HepG2 (cell line): ENCODE measurements around the gene C1orf159. TPM values are rescaled to one million over a fixed set of nuclear protein-coding genes. Genes with fewer than 3 reads are reported as not detected.

ENCODE experiments used
- ARNTL ChIP-seq: sonication (generic); formaldehyde crosslinking; IDR thresholded peaks from 2 replicates; pipeline ENCODE4 v1.4.0; 2020; ENCODE audit warnings: mild to moderate bottlenecking, missing genetic modification reagents
- DR1 ChIP-seq: sonication (generic); formaldehyde crosslinking; IDR thresholded peaks from 2 replicates; pipeline ENCODE4 v1.8.0; 2021; ENCODE audit warnings: mild to moderate bottlenecking, missing genetic modification reagents, inconsistent platforms
- FOXC1 ChIP-seq: sonication (generic); formaldehyde crosslinking; IDR thresholded peaks from 2 replicates; pipeline ENCODE4 v1.8.0; 2022; ENCODE audit warnings: mild to moderate bottlenecking, missing genetic modification reagents, borderline replicate concordance
- HCFC1 ChIP-seq: fragments of 150-350 bp; IDR thresholded peaks from 2 replicates; pipeline ENCODE4 v1.6.1; 2014; ENCODE audit warnings: low read depth, low read length
- MED13 ChIP-seq: sonication (generic); formaldehyde crosslinking; IDR thresholded peaks from 2 replicates; pipeline ENCODE4 v1.5.0; 2020; ENCODE audit warnings: missing genetic modification reagents
- MTA1 ChIP-seq: sonication (generic); formaldehyde crosslinking; IDR thresholded peaks from 2 replicates; pipeline ENCODE4 v1.4.0; 2020; ENCODE audit warnings: missing genetic modification reagents, mild to moderate bottlenecking, borderline replicate concordance
- PHF21A ChIP-seq: sonication (generic); formaldehyde crosslinking; IDR thresholded peaks from 2 replicates; pipeline ENCODE4 v1.5.0; 2020; ENCODE audit warnings: mild to moderate bottlenecking, missing genetic modification reagents
- PPARG ChIP-seq: conservative IDR thresholded peaks from 2 replicates; pipeline ENCODE4 v1.6.1; 2016; ENCODE audit warnings: missing biosample characterization, missing genetic modification reagents
- SATB2 ChIP-seq: sonication (generic); formaldehyde crosslinking; IDR thresholded peaks from 2 replicates; pipeline ENCODE4 v1.5.0; 2020; ENCODE audit warnings: missing genetic modification reagents
- SIX4 ChIP-seq: sonication (generic); formaldehyde crosslinking; IDR thresholded peaks from 2 replicates; pipeline ENCODE4 v1.4.0; 2020; ENCODE audit warnings: missing genetic modification reagents
- TAF1 ChIP-seq: sonication (generic); formaldehyde crosslinking; IDR thresholded peaks from 2 replicates; pipeline ENCODE4 v1.4.0; 2020; ENCODE audit warnings: missing genetic modification reagents
- ZBTB40 ChIP-seq, 2 experiments: fragments of 450-650 bp in 1 of 2; sonication (generic) in 1 of 2; formaldehyde crosslinking in 1 of 2; IDR thresholded peaks; 2 replicates each; pipeline versions ENCODE4 v1.6.1 to v1.8.0; 2016 to 2022; ENCODE audit warnings: antibody characterized with exemption in 1 of 2, mild to moderate bottlenecking in 1 of 2, missing genetic modification reagents in 1 of 2
- ZBTB7A ChIP-seq: sonication (generic); formaldehyde crosslinking; IDR thresholded peaks from 2 replicates; pipeline ENCODE4 v1.8.0; 2022; ENCODE audit warnings: mild to moderate bottlenecking, missing genetic modification reagents
- ZMAT3 ChIP-seq: sonication (generic); formaldehyde crosslinking; conservative IDR thresholded peaks from 2 replicates; pipeline ENCODE4 v1.7.0; 2021; ENCODE audit warnings: missing genetic modification reagents
- ZNF275 ChIP-seq: sonication (generic); formaldehyde crosslinking; IDR thresholded peaks from 2 replicates; pipeline ENCODE4 v1.8.0; 2022; ENCODE audit warnings: missing genetic modification reagents, mild to moderate bottlenecking, inconsistent platforms, borderline replicate concordance
- ZNF337 ChIP-seq: sonication (generic); formaldehyde crosslinking; IDR thresholded peaks from 2 replicates; pipeline ENCODE4 v1.5.1; 2020; ENCODE audit warnings: missing genetic modification reagents, low read depth, mild to moderate bottlenecking, borderline replicate concordance
- ZSCAN5A ChIP-seq: sonication (generic); formaldehyde crosslinking; IDR thresholded peaks from 2 replicates; pipeline ENCODE4 v1.8.0; 2022; ENCODE audit warnings: mild to moderate bottlenecking, missing genetic modification reagents, borderline replicate concordance
- polyA plus RNA-seq, 8 experiments: library from polyadenylated mRNA; depleted of rRNA in 3 of 8; stranded (reverse) in 7 of 8; unstranded in 1 of 8; fragments of >200 nt; fragmentation: Illumina TruSeq in 4 of 8; extraction: Trizol in 4 of 8; gene quantifications; 2 replicates each; pipeline versions ENCODE4 v1.2.1 to v1.2.3, GENCODE V29; 2011 to 2016; ENCODE audit warnings: low read depth in 4 of 8, missing spikeins in 1 of 8, mixed read lengths in 1 of 8; ENCODE audit not compliant: insufficient read depth in 1 of 8
- total RNA-seq, 5 experiments: library from RNA; depleted of rRNA; stranded (reverse); fragments of >200 nt; fragmentation: Illumina TruSeq; extraction: Trizol; gene quantifications; 2 replicates each; pipeline ENCODE4 v1.2.3, GENCODE V29; 2016; ENCODE audit warnings: low read depth in 1 of 5

C1orf159 gene
- total and polyA plus RNA-seq, 2 of the 13 experiments (the other 11 are each of a cell fraction or from before 2014, with no cell fraction given) = 3.8 to 6.7 TPM

- TF ChIP-seq ZBTB40 (IDR thresholded peaks at IDR 0.05) = no peak
- peak; percentile 55; the same call in 1 of the 2 replicates for TF ChIP-seq ZBTB40 (CRISPR knock-in tag; IDR thresholded peaks at IDR 0.05)
- TF ChIP-seq ZNF337 (CRISPR knock-in tag) = peak; percentile 43; the same call in 1 of the 2 replicates
- TF ChIP-seq TAF1 = peak; percentile 68
- TF ChIP-seq ZNF275 (CRISPR knock-in tag) = peak; percentile 53; the same call in 1 of the 2 replicates
- TF ChIP-seq ZSCAN5A (CRISPR knock-in tag) = no peak
- peak; percentile 89 for TF ChIP-seq ZMAT3 (CRISPR knock-in tag)
- TF ChIP-seq PPARG = 0 out of 2 replicates have a peak, but pooled peaks have one; percentile 16
- TF ChIP-seq SATB2 (CRISPR knock-in tag) = no peak
- TF ChIP-seq HCFC1 = no peak
- TF ChIP-seq MTA1 (CRISPR knock-in tag) = peak; percentile 92
- peak; percentile 45; the same call in 1 of the 2 replicates for TF ChIP-seq ZBTB7A
- peak; percentile 60; the same call in 1 of the 2 replicates for TF ChIP-seq DR1
- 0 out of 2 replicates have a peak, but pooled peaks have one; percentile 50 for TF ChIP-seq FOXC1 (CRISPR knock-in tag)
- peak; percentile 25; the same call in 1 of the 2 replicates for TF ChIP-seq ARNTL (CRISPR knock-in tag)
- TF ChIP-seq SIX4 = no peak
- TF ChIP-seq MED13 (CRISPR knock-in tag) = 0 out of 2 replicates have a peak, but pooled peaks have one; percentile 26
- peak; percentile 89 for TF ChIP-seq PHF21A (CRISPR knock-in tag)
Observed at GRCh38 chr1:1058088-1058905, 57.6 kb downstream of the C1orf159 start (continued).
